ENCODE data around the gene SENP6.

Gene SENP6

GRCh38 chr6:75761489-75761888, 159.8 kb downstream of the SENP6 start:
- H3K4me1 ChIP-seq = no peaks in the 10 kb centered on the region
- H3K4me3 ChIP-seq (ENCODE audit: low read depth, low read length) = no peak overlapping the region
- TF ChIP-seq CTCF (IDR thresholded peaks at IDR 0.05; ENCODE audit: low read depth, low read length) = no peak
- H3K36me3 ChIP-seq = no peaks in the 10 kb centered on the region
- no peaks in the 10 kb centered on the region for H3K27me3 ChIP-seq
- no peak for DNase-seq
- no peaks in the 10 kb centered on the region for H3K9me3 ChIP-seq

GRCh38 chr6:75762063-75762462, 160.4 kb downstream of the SENP6 start:
- Histone ChIP-seq H3K36me3 (no peaks in the 10 kb centered on the region), H3K9me3 (no peaks in the 10 kb centered on the region), H3K27me3 (no peaks in the 10 kb centered on the region), H3K4me3 (ENCODE audit: low read depth, low read length) (no peak overlapping the region), H3K4me1 (no peaks in the 10 kb centered on the region)
- TF ChIP-seq CTCF (IDR thresholded peaks at IDR 0.05; ENCODE audit: low read depth, low read length) = no peak
- no peak for DNase-seq

- H3K4me3 ChIP-seq (ENCODE audit: low read depth, low read length) = no peak overlapping the region
- no peaks in the 10 kb centered on the region for H3K27me3 ChIP-seq
- no peaks in the 10 kb centered on the region for H3K9me3 ChIP-seq
- no peaks in the 10 kb centered on the region for H3K36me3 ChIP-seq
- TF ChIP-seq CTCF (IDR thresholded peaks at IDR 0.05; ENCODE audit: low read depth, low read length) = no peak
- no peak for DNase-seq
- no peaks in the 10 kb centered on the region for H3K4me1 ChIP-seq
Measured at GRCh38 chr6:75766387-75766786, 164.7 kb downstream of the SENP6 start.

Data from BE2C (cell line).